IPS DF 4.7 (cell line): Measurements from ENCODE around the gene POU2F3.

ENCODE experiments used
- DNase-seq: peaks from one replicate; pipeline ENCODE4 v3.0.0-alpha.2; 2013; ENCODE audit warnings: low spot score; ENCODE audit errors: extremely low read depth

Gene POU2F3

GRCh38 chr11:120210626-120211521 lies 29.1 kb upstream of the POU2F3 start, which contains the start of gene OAF:
OAF (plus strand) TSS chr11:120211032; CDS start chr11:120211280, 248 bp downstream.
- DNase-seq: no peak

GRCh38 chr11:120211522-120212258 lies 28.2 kb upstream of the POU2F3 start:
- DNase-seq: no peak

DNA sequence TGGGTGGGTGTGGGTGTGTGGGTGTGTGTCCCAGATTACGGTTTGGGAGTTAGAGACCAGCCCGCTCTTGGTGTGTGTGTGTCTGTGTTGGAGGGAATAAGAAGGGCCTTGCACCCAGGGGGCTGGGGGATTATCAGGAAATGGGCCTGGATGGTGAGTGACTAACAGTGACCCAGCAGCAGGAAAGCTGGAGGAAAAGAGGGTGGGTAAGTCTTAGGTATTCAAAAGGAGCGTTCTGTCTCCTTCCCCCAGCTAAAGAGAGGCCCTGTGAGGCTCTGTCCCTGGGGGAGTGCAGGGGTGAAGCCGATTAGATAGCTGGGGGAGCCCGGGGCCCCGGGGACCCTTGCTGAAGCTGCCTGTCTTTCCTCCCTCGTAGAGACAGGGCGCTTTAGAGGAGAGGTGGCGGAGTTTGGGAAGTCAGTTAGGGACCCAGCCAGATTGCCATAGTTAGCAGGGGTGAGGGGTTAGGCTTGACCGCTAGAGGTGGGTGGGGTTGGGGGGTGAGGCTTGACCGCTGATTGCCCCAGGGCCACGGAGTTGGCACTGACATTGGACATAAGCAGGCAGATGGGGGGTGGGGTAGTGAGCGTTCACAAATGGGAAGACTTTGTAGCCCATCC lies 27.6 kb upstream of the POU2F3 start:
- no peak for DNase-seq

DNA sequence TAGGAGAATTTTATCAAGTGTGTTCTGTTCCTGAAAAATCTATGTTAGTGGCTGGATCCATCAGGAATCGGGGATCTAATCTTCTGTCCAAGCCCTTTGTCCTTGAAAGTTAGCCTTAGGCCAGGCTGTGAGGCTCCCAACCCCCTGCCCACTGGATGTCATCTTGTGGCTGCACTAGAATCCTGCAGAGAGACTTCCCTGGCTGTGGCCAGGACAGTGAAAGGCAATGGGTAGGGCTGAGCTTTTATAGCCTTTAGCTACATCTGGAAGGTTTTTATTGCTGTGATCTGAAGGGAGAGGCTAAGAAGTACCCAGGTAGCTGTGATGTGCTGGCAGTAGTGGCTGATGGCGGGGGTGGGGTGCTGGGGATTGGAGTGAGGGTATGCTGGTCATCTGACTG lies 27.0 kb upstream of the POU2F3 start:
- no peak for DNase-seq

GRCh38 chr11:120214581-120214980 lies 25.4 kb upstream of the POU2F3 start:
- no peak for DNase-seq

GRCh38 chr11:120215634-120216033 lies 24.3 kb upstream of the POU2F3 start:
- DNase-seq: no peak

GRCh38 chr11:120216426-120217102 lies 23.4 kb upstream of the POU2F3 start:
- DNase-seq: no peak

- DNase-seq: no peak
These were observed 22.4 kb upstream of the POU2F3 start for GRCh38 chr11:120217526-120217925.

GRCh38 chr11:120217941-120218694 lies 21.8 kb upstream of the POU2F3 start:
- DNase-seq: no peak

GRCh38 chr11:120218695-120219033 lies 21.3 kb upstream of the POU2F3 start:
- DNase-seq: no peak

DNA sequence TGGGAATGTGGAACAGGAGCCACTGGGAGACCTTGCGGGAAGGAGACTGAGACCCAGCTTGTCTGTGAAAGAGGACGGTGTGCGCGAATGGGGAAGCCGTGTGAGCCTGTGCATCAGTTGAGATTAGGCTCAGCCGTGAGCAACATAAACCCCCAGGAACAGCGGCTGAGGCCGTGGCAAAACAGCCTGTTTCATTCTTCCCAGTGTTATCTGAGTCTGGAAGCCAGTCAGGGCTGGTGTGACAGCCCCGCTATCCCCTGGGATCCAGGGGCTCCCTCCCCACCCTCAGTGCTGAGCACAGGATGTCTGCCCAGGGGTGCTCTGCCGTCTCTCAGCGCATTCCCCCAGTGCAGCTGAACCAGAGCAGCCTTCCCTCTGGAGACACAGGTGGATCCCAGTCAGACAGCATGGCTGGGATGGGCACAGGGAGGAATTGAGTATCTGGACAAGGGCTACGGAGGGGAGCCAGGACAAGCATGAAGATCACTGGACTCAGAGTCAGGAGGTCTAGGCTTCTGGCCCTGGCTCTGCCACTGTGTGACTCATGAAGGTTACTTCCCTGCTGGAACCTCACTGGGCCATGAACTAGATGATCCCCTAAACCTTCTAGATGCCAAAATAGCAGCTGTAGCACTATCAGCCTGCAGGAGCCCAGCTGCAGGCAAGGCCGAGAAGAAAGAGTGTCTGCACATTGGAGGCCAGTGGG lies 20.6 kb upstream of the POU2F3 start:
- DNase-seq: no peak

- DNase-seq: no peak
These were observed 19.8 kb upstream of the POU2F3 start for GRCh38 chr11:120219938-120220746.

DNA sequence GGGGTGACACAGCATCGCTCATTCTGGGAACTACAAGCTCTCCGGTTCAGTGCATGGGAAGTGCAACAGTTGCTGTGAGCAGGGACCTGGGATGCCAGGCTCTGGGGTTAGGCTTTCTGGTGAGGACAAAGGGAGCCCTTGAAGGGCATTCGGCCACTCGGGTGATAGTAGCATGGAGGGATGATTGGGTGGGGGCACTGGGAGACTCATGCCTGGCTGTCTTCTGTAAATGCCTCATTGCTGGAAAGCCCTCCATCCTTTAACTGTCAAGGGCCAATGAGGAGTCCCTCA lies 19.2 kb upstream of the POU2F3 start:
- no peak for DNase-seq

- DNase-seq: no peak
These were observed 18.7 kb upstream of the POU2F3 start for GRCh38 chr11:120221115-120221752.

GRCh38 chr11:120222916-120223315 lies 17.0 kb upstream of the POU2F3 start:
- DNase-seq: no peak

DNA sequence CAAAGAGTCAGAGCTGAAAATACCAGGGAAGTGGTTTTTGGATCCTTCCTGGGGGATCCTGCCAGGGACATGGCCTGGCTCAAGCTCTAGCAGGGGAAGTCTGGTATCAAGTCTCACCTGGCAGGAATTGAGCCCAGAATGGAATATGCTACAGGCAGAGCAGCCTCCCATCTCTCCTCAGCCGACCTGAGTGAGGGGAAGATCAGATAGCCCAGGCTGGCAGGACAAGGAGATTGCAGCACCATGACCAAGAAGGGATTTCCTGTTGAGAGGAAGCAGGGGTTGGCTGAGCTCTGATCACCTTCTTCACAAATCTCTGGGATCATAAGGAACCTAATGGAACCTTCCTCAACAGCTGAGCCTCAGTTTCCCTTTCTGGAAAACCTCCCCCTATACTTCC lies 16.1 kb upstream of the POU2F3 start:
- no peak for DNase-seq

DNA sequence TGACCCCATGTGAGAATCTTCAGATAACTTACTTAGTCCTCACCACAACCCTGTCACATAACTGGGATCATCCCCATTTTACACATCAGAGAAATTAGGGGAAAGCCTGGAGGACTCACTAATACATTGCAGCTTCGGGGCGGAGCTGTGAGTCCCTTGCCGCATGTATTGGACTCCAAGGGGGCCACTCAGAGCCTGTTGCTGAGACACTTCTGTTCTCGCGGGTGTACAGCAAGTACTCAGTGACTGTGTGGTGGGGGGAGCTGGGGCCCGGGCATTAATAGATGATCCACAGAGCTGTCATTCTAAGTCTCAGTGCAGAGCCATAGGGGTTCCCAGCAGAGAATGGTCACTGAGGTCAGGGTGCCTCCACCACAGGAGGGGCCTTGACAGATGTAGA lies 15.6 kb upstream of the POU2F3 start:
- DNase-seq: no peak

GRCh38 chr11:120224972-120225909 lies 14.7 kb upstream of the POU2F3 start:
- DNase-seq: no peak
